ENCODE data around the gene CDHR1. TPM values are rescaled to one million over a fixed set of nuclear protein-coding genes. Genes with fewer than 3 reads are reported as not detected.

The CDHR1 gene
- total and polyA plus RNA-seq, 10 of the 15 experiments (the other 5 are each of a cell fraction or from before 2014, with no cell fraction given) = 0.17 to 3.0 (median 0.34) TPM

- TF ChIP-seq, protein P1, sequence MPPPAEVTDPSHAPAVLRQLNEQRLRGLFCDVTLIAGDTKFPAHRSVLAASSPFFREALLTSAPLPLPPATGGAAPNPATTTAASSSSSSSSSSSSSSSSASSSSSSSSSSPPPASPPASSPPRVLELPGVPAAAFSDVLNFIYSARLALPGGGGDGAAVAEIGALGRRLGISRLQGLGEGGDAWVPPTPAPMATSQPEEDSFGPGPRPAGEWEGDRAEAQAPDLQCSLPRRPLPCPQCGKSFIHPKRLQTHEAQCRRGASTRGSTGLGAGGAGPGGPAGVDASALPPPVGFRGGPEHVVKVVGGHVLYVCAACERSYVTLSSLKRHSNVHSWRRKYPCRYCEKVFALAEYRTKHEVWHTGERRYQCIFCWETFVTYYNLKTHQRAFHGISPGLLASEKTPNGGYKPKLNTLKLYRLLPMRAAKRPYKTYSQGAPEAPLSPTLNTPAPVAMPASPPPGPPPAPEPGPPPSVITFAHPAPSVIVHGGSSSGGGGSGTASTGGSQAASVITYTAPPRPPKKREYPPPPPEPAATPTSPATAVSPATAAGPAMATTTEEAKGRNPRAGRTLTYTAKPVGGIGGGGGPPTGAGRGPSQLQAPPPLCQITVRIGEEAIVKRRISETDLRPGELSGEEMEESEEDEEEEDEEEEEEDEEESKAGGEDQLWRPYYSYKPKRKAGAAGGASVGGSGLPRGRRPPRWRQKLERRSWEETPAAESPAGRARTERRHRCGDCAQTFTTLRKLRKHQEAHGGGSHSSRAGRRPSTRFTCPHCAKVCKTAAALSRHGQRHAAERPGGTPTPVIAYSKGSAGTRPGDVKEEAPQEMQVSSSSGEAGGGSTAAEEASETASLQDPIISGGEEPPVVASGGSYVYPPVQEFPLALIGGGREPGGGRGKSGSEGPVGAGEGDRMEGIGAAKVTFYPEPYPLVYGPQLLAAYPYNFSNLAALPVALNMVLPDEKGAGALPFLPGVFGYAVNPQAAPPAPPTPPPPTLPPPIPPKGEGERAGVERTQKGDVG (CRISPR knock-in tag; IDR thresholded peaks at IDR 0.05) = no peak
- TF ChIP-seq GABPA (IDR thresholded peaks at IDR 0.05; ENCODE audit: low read depth) = no peak
- no peak for TF ChIP-seq RELA (IDR thresholded peaks at IDR 0.05; ENCODE audit: borderline replicate concordance, partially characterized antibody)
- no peak for TF ChIP-seq BACH1 (IDR thresholded peaks at IDR 0.05; ENCODE audit: borderline replicate concordance)
- TF ChIP-seq NFYB (IDR thresholded peaks at IDR 0.05; ENCODE audit: insufficient read depth, low read depth, low read length) = no peak
- no peak for TF ChIP-seq CHD4 (IDR thresholded peaks at IDR 0.05)
- no peak for TF ChIP-seq POLR2AphosphoS5 (IDR thresholded peaks at IDR 0.05; ENCODE audit: low read length)
- no peak for TF ChIP-seq JUNB (IDR thresholded peaks at IDR 0.05)
- TF ChIP-seq ATF7 (IDR thresholded peaks at IDR 0.05; ENCODE audit: low read depth) = no peak
- TF ChIP-seq CBFB (IDR thresholded peaks at IDR 0.05; ENCODE audit: low read depth) = no peak
- TF ChIP-seq, protein P2, sequence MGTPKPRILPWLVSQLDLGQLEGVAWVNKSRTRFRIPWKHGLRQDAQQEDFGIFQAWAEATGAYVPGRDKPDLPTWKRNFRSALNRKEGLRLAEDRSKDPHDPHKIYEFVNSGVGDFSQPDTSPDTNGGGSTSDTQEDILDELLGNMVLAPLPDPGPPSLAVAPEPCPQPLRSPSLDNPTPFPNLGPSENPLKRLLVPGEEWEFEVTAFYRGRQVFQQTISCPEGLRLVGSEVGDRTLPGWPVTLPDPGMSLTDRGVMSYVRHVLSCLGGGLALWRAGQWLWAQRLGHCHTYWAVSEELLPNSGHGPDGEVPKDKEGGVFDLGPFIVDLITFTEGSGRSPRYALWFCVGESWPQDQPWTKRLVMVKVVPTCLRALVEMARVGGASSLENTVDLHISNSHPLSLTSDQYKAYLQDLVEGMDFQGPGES (IDR thresholded peaks at IDR 0.05) = no peak
- TF ChIP-seq CBX5 (IDR thresholded peaks at IDR 0.05; ENCODE audit: low read depth) = no peak
- TF ChIP-seq HCFC1 (IDR thresholded peaks at IDR 0.05; ENCODE audit: low read length) = no peak
- peak; percentile 91 for TF ChIP-seq SUZ12 (IDR thresholded peaks at IDR 0.05; ENCODE audit: unreplicated experiment)
- TF ChIP-seq CREM (IDR thresholded peaks at IDR 0.05; ENCODE audit: low read depth) = no peak
- no peak for TF ChIP-seq RAD51 (IDR thresholded peaks at IDR 0.05)
- no peak for TF ChIP-seq IKZF2 (IDR thresholded peaks at IDR 0.05)
- TF ChIP-seq, protein P3, sequence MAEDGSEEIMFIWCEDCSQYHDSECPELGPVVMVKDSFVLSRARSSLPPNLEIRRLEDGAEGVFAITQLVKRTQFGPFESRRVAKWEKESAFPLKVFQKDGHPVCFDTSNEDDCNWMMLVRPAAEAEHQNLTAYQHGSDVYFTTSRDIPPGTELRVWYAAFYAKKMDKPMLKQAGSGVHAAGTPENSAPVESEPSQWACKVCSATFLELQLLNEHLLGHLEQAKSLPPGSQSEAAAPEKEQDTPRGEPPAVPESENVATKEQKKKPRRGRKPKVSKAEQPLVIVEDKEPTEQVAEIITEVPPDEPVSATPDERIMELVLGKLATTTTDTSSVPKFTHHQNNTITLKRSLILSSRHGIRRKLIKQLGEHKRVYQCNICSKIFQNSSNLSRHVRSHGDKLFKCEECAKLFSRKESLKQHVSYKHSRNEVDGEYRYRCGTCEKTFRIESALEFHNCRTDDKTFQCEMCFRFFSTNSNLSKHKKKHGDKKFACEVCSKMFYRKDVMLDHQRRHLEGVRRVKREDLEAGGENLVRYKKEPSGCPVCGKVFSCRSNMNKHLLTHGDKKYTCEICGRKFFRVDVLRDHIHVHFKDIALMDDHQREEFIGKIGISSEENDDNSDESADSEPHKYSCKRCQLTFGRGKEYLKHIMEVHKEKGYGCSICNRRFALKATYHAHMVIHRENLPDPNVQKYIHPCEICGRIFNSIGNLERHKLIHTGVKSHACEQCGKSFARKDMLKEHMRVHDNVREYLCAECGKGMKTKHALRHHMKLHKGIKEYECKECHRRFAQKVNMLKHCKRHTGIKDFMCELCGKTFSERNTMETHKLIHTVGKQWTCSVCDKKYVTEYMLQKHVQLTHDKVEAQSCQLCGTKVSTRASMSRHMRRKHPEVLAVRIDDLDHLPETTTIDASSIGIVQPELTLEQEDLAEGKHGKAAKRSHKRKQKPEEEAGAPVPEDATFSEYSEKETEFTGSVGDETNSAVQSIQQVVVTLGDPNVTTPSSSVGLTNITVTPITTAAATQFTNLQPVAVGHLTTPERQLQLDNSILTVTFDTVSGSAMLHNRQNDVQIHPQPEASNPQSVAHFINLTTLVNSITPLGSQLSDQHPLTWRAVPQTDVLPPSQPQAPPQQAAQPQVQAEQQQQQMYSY (CRISPR knock-in tag; IDR thresholded peaks at IDR 0.05) = no peak
- no peak for TF ChIP-seq KDM1A (IDR thresholded peaks at IDR 0.05; ENCODE audit: borderline replicate concordance)
- TF ChIP-seq ESRRA (IDR thresholded peaks at IDR 0.05; ENCODE audit: low read length) = no peak
- peak; percentile 48 for TF ChIP-seq PBX3 (IDR thresholded peaks at IDR 0.05; ENCODE audit: insufficient replicate concordance, low read depth, low read length)
- TF ChIP-seq EZH2 (IDR thresholded peaks at IDR 0.05; ENCODE audit: borderline replicate concordance, control insufficient read depth, low read depth, low read length) = no peak
These were observed at the start of gene CDHR1 (continued) for GRCh38 chr10:84194424-84195043.
